ENCODE measurements around the gene PPIL3.
"Not testable (repeated sequence)": the region's sequence is repeated elsewhere in the genome, so short reads cannot be mapped to it uniquely, and the experiment has no call there.

Gene PPIL3

GRCh38 chr2:200888704-200889625, at the start of gene PPIL3, which contains the start of gene NIF3L1:
PPIL3 (minus strand) TSS chr2:200889077; CDS start chr2:200887615, 1,462 bp downstream.
NIF3L1 (plus strand) TSS chr2:200889371; CDS start chr2:200891944, 2,573 bp downstream.
- peak; percentile 97 for DNase-seq

GRCh38 chr2:200930947-200931626, 42.2 kb upstream of the PPIL3 start:
- DNase-seq, result no peak

GRCh38 chr2:200929334-200930249, 40.7 kb upstream of the PPIL3 start:
- DNase-seq, result no peak

- no peak for DNase-seq
Observed at GRCh38 chr2:200922439-200922838, 33.6 kb upstream of the PPIL3 start.

- DNase-seq, result no peak
Observed at GRCh38 chr2:200913654-200914053, 24.8 kb upstream of the PPIL3 start.

- DNase-seq, result no peak
Observed at GRCh38 chr2:200909958-200910357, 21.1 kb upstream of the PPIL3 start.

GRCh38 chr2:200905618-200906296, 16.9 kb upstream of the PPIL3 start:
- peak; percentile 51 for DNase-seq

GRCh38 chr2:200901459-200902072, 12.7 kb upstream of the PPIL3 start:
- DNase-seq, result peak; percentile 60

GRCh38 chr2:200899482-200899881, 10.6 kb upstream of the PPIL3 start:
- no peak for DNase-seq

GRCh38 chr2:200881715-200882249, 7.1 kb downstream of the PPIL3 start:
- DNase-seq, result not testable (repeated sequence)

- no peak for DNase-seq
Observed at GRCh38 chr2:200878289-200878880, 10.5 kb downstream of the PPIL3 start.

GRCh38 chr2:200877443-200877842, 11.4 kb downstream of the PPIL3 start:
- no peak for DNase-seq

- no peak for DNase-seq
Observed at GRCh38 chr2:200873560-200873959, 15.3 kb downstream of the PPIL3 start.

- no peak for DNase-seq
Observed at GRCh38 chr2:200871151-200871550, 17.7 kb downstream of the PPIL3 start.

- DNase-seq, result no peak
Observed at GRCh38 chr2:200869014-200869413, 19.9 kb downstream of the PPIL3 start.

GRCh38 chr2:200864176-200865034, 24.5 kb downstream of the PPIL3 start, which contains the start of gene CLK1:
CLK1 (minus strand) TSS chr2:200864658; CDS start chr2:200861862, 2,796 bp downstream.
- peak; percentile 98 for DNase-seq

GRCh38 chr2:200863782-200864175, 25.1 kb downstream of the PPIL3 start:
- DNase-seq, result peak; percentile 22

- DNase-seq, result peak; percentile 64
Observed at GRCh38 chr2:200862532-200863000, 26.3 kb downstream of the PPIL3 start.

- no peak for DNase-seq
Observed at GRCh38 chr2:200861617-200862155, 27.2 kb downstream of the PPIL3 start.

Data from activated naive CD4-positive, alpha-beta T cell treated with anti-CD3 and anti-CD28 coated beads, Interleukin-2, amount 50 U/mL, for 16 hours (primary cell).